NB4 (cell line): ENCODE data around the gene TMUB1.

ENCODE experiments used
- POLR2A ChIP-seq: IDR thresholded peaks from 2 replicates; pipeline ENCODE4 v1.6.1; 2011; ENCODE audit warnings: mild to moderate bottlenecking; ENCODE audit not compliant: insufficient read length; ENCODE audit errors: extremely low read depth
- TF ChIP-seq, protein P1 (sequence below): IDR thresholded peaks from one replicate; pipeline ENCODE4 v1.5.1; 2012; ENCODE audit warnings: low read depth, low read length

- TF ChIP-seq, protein P1, sequence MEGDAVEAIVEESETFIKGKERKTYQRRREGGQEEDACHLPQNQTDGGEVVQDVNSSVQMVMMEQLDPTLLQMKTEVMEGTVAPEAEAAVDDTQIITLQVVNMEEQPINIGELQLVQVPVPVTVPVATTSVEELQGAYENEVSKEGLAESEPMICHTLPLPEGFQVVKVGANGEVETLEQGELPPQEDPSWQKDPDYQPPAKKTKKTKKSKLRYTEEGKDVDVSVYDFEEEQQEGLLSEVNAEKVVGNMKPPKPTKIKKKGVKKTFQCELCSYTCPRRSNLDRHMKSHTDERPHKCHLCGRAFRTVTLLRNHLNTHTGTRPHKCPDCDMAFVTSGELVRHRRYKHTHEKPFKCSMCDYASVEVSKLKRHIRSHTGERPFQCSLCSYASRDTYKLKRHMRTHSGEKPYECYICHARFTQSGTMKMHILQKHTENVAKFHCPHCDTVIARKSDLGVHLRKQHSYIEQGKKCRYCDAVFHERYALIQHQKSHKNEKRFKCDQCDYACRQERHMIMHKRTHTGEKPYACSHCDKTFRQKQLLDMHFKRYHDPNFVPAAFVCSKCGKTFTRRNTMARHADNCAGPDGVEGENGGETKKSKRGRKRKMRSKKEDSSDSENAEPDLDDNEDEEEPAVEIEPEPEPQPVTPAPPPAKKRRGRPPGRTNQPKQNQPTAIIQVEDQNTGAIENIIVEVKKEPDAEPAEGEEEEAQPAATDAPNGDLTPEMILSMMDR, result no peak
- no peak for TF ChIP-seq POLR2A
Measured at GRCh38 chr7:151101621-151102396, 18.5 kb upstream of the TMUB1 start.
